C4-2B (cell line): ENCODE data around the gene COL6A1.

Source experiments
- ZFX ChIP-seq: fragments of 450-650 bp; IDR thresholded peaks from 2 replicates; pipeline ENCODE4 v1.6.1; 2017
- TF ChIP-seq, protein P1 (sequence below): fragments of 450-650 bp; conservative IDR thresholded peaks from 2 replicates; pipeline ENCODE4 v1.5.1; 2017; ENCODE audit warnings: mild to moderate bottlenecking

DNA sequence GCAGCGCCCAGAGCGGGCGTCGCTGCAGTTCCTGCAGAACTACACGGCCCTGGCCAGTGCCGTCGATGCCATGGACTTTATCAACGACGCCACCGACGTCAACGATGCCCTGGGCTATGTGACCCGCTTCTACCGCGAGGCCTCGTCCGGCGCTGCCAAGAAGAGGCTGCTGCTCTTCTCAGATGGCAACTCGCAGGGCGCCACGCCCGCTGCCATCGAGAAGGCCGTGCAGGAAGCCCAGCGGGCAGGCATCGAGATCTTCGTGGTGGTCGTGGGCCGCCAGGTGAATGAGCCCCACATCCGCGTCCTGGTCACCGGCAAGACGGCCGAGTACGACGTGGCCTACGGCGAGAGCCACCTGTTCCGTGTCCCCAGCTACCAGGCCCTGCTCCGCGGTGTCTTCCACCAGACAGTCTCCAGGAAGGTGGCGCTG lies 22.0 kb downstream of the COL6A1 start:
- TF ChIP-seq, protein P1, sequence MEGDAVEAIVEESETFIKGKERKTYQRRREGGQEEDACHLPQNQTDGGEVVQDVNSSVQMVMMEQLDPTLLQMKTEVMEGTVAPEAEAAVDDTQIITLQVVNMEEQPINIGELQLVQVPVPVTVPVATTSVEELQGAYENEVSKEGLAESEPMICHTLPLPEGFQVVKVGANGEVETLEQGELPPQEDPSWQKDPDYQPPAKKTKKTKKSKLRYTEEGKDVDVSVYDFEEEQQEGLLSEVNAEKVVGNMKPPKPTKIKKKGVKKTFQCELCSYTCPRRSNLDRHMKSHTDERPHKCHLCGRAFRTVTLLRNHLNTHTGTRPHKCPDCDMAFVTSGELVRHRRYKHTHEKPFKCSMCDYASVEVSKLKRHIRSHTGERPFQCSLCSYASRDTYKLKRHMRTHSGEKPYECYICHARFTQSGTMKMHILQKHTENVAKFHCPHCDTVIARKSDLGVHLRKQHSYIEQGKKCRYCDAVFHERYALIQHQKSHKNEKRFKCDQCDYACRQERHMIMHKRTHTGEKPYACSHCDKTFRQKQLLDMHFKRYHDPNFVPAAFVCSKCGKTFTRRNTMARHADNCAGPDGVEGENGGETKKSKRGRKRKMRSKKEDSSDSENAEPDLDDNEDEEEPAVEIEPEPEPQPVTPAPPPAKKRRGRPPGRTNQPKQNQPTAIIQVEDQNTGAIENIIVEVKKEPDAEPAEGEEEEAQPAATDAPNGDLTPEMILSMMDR, result no peak
- TF ChIP-seq ZFX, result no peak
